GM18951 (cell line): ENCODE data around the gene FBXO44.

Source experiments
- POLR2A ChIP-seq: IDR thresholded peaks from 4 replicates; pipeline ENCODE4 v1.6.1; 2011; ENCODE audit warnings: mild to moderate bottlenecking; ENCODE audit not compliant: insufficient read length, insufficient read depth; ENCODE audit errors: extremely low read depth
- in situ Hi-C: fragments of 300-500 bp; cut with MboI; formaldehyde crosslinking; loops from one replicate; pipeline ENCODE4 v1.12.0; 2022; ENCODE audit warnings: low sequenced_read_pairs, mixed read lengths, inconsistent platforms; ENCODE audit not compliant: unreplicated experiment

Gene FBXO44

DNA sequence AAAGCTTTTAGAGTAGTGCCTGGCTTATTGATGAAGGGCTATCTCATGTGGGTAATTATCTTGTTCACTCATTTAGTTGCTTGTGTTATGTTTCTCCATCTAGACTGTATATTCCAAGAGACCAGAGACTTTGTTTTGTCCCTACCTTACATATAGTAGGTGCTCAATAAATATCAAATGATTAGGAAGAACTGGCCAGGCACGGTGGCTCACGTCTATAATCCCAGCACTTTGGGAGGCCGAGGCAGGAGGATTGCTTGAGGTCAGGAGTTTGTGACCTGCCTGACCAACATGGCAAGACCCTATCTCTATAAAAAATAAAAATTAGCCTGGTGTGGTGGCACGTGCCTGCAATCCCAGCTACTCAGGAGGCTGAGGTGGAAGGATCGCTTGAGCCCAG is 9.4 kb upstream of the FBXO44 start:
- in situ Hi-C loops, result no loop called here
- TF ChIP-seq POLR2A, result no peak

- in situ Hi-C loops, result no loop called here
- no peak for TF ChIP-seq POLR2A
These were observed 8.9 kb upstream of the FBXO44 start for GRCh38 chr1:11645670-11646265.

- in situ Hi-C loops, result no loop called here
- no peak for TF ChIP-seq POLR2A
These were observed 8.4 kb upstream of the FBXO44 start for GRCh38 chr1:11646317-11646716.

DNA sequence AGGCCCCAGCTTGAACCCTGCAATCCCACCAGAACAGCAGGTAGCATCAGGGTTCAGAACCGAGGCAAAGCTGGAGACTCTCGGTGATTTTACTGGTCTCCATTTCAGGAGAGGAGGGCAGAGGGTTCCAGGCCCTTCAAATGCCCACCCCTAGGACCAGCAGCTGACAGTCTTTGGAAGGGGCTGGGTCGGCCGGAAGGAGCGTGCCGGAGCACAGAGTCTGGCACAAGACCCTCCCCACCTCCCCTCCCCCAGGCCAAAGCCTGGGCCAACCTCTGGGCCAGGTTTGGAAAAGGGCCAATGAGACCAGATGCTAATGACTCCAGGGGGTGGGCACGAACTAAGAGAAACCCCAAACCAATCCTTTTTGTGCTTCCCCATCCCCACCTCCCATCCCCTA is 7.3 kb upstream of the FBXO44 start:
- no peak for TF ChIP-seq POLR2A
- in situ Hi-C loops, result no loop called here

DNA sequence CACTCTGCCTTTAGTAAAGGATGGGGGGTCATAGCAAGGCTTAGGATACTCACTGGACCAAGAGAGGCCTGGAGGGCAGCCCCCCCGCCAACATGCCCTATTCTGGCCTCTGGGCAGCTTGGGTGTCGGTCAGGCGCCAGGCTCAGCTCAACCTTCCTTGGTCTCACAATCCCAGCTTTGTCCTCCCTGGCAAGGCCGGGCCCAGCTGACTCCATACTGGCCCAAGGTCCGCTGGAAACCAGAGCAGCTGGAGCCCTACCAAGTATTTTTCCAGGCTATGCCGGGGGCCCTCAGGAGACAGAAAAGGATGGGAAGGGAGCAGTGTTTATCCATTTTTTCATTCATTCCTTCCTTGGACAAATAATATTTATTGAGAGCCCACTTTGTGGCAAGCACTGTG is 6.6 kb upstream of the FBXO44 start:
- TF ChIP-seq POLR2A, result no peak
- in situ Hi-C loops, result no loop called here

DNA sequence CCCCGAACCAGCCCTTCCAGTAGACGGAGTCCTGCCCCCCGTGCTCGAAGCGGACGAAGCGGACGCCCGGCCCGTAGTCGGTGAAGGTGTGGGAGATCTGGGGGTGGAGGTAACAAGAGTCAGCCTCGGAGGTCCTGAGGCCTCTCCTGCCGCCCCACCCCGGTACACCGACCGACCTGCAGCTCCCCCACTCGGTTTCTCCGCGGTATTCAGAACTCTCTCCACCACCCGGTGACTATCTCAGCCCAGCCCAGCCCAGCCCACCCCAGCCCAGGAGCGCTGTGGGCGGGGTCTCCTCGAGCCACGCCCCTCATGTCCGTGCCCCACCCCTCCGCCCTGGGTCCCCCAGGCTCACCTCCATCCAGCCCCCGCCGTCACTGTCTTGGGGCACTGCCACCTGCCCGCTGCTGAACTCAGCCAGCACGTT is 5.9 kb upstream of the FBXO44 start:
- TF ChIP-seq POLR2A, result no peak
- in situ Hi-C loops, result no loop called here

- in situ Hi-C loops, result no loop called here
These were observed 5.4 kb upstream of the FBXO44 start for GRCh38 chr1:11649237-11649623.

DNA sequence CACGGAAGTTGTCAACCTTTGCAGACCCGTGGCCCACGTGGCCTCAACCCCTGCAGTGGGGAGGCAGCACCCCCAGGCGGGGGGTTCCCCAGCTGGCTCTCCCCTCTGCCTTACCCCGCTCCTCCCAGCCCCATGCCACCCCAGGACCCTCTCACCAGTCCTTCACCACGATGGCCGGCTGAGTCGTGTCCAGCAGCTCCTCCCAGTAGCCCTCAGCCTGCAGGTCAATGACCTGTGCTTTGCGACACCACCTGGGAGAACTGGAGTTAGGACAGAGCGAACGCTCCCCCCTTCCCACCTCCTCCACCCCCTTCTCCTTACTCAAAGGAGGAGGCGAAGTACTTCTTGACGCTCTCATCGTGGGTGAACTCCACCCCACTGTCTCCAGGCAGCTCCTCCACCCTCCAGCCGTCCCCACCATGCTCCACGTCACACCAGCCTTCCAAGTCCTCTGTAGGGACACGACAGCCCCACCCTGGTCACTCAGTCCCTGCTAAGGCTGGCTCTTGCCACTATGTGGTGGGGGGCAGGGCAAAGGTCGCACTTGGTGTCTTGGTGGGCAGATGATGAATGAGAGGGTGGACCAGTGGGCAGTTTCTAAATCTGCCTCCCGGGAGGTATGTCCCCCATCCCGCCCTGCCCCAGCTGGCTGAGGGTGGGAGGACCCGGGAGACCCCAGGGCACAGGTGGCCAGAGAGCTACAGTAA is 4.9 kb upstream of the FBXO44 start:
- no peak for TF ChIP-seq POLR2A
- in situ Hi-C loops, result no loop called here

More at GRCh38 chr1:11649237-11649623, 5.4 kb upstream of the FBXO44 start:
- TF ChIP-seq POLR2A, result no peak

DNA sequence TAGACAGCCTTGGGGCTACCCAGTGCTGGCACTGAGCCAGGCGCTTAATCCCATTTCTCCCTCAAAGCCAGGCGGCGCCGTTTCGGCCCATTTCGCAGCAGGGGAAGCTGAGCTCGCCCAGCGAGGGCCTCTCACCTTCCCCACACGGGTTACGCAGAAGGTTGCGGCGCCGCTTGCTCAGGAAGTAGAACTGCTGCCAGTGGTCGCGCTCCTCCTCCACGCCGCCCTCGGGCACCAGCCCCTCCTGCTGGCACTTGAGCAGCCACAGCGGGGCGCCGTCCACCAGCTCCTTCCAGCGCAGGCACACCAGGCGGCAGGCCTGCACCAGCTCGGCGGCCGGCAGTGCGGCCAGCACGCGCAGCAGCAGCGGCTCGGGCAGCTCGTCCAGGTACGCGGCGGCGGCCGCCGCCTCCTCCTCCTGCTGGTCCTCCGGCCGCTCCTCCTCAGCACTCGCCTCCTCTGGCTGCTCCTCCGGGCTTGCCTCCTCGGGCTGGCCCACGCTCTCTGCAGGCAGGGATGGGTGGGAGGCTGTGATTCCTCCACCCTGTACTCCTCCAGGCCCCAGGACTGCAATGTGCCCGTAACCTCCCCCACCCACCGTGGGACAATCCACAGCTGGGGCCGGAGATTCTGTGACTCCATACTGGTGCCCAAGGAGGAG is 4.2 kb upstream of the FBXO44 start:
- TF ChIP-seq POLR2A, result no peak
- in situ Hi-C loops, result no loop called here

- TF ChIP-seq POLR2A, result no peak
- in situ Hi-C loops, result no loop called here
These were observed 3.7 kb upstream of the FBXO44 start for GRCh38 chr1:11651017-11651416.

DNA sequence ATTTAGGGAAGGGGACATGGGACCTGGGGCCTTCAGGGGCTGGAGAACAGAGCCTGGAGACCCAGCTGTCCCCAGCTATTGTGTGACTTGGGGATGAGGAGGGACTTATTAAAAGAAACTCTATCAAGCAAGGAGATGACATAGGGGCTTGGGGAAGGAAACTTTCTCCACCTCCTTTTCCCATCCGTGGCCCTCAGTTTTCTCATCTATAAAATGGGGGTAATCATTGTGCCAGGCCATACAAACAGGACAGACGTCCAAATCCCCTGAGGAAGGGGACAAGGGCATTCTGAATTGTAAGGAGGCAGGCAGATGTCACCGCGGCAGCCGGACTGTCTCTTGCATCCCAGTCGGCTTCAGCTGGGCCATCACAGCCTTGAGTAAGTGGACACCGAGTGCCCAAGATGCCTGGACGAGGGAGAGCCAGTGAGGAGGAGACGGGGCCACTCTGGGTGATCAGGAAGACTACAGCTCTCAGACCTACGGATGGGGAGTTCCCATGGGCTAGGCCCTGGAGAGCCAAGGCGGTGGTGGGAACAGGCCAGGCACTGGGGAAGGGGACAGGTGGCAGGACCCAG is 2.4 kb upstream of the FBXO44 start:
- TF ChIP-seq POLR2A, result no peak
- in situ Hi-C loops, result no loop called here

DNA sequence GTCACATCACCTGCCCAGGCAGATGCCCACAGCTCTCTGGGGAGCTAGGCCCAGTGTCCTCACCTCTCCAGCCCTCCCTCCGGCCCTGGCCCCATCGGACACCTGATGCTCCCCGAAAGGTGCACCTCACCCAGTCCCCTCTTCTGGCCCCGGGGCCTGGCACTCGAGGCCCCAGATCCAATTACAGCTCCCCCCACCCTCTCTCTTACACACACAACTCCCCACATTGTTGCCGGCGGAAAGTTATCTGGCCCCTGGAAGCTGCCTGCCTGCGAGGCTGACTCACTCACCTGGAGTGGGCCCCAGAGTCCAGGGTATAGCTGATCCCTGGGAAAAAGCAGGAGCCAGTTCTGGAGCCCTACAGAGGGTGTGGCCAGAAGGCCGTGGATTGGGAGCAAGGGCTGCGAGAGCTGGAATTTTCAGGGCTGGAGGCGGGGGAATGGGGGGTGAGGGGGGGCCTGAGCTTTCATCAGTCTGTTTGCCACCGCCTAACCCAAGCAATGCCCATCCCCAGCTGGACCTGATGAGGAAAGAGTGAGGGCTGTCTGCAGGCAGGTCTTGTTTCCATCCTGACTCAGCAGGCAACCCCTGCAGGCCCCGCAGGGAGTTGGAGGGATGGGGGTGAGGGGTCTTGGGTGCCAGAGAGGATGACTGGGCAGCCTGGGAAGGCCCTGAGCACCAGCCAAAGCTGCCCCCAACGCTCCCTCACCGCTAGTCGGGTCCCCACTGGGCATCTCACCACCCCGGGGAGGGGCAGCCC is 1.4 kb upstream of the FBXO44 start:
- in situ Hi-C loops, result no loop called here
- no peak for TF ChIP-seq POLR2A

- in situ Hi-C loops, result no loop called here
- TF ChIP-seq POLR2A, result no peak
These were observed 878 bp upstream of the FBXO44 start for GRCh38 chr1:11653861-11654136.

- no peak for TF ChIP-seq POLR2A
- in situ Hi-C loops, result no loop called here
These were observed 497 bp downstream of the FBXO44 start for GRCh38 chr1:11654939-11655808.
